Liver (tissue), 9 donors: ENCODE results near the gene LDOC1. TPM values are rescaled to one million over a fixed set of nuclear protein-coding genes. Genes with fewer than 3 reads are reported as not detected.

ENCODE experiments used
- DNase-seq: peaks from one replicate; pipeline ENCODE4 v3.0.0-alpha.2; 2017; ENCODE audit warnings: low spot score
- H3K27ac ChIP-seq, 2 donors: one replicate each; pipeline ENCODE4 v1.7.0; 2013; ENCODE audit warnings: inconsistent platforms in 2 of 2, low read length in 2 of 2, control low read depth in 1 of 2, low read depth in 1 of 2, mild to moderate bottlenecking in 1 of 2
- H3K27me3 ChIP-seq, 4 donors: one replicate each; pipeline versions ENCODE4 v1.6.1 to v1.7.0; 2013; ENCODE audit warnings: low read length in 3 of 4, inconsistent platforms in 1 of 4, mild to moderate bottlenecking in 1 of 4, moderate library complexity in 1 of 4; ENCODE audit not compliant: control insufficient read depth in 4 of 4, insufficient read depth in 4 of 4
- H3K36me3 ChIP-seq, 4 donors: one replicate each; pipeline versions ENCODE4 v1.6.1 to v1.7.0; 2013; ENCODE audit warnings: low read length in 3 of 4, mild to moderate bottlenecking in 3 of 4, low read depth in 1 of 4, moderate library complexity in 1 of 4; ENCODE audit not compliant: control insufficient read depth in 4 of 4, insufficient read depth in 3 of 4
- H3K4me1 ChIP-seq, 4 donors: one replicate each; pipeline versions ENCODE4 v1.6.1 to v1.7.0; 2013; ENCODE audit warnings: low read length in 3 of 4, mild to moderate bottlenecking in 3 of 4, moderate library complexity in 1 of 4; ENCODE audit not compliant: control insufficient read depth in 4 of 4, insufficient read depth in 4 of 4
- H3K4me3 ChIP-seq, 3 donors: one replicate each; pipeline versions ENCODE4 v1.6.1 to v1.7.0; 2013; ENCODE audit warnings: low read length in 3 of 3, control low read depth in 1 of 3, low read depth in 1 of 3, mild to moderate bottlenecking in 1 of 3
- H3K9ac ChIP-seq, 2 donors: one replicate each; pipeline ENCODE4 v1.7.0; 2013; ENCODE audit warnings: low read length in 2 of 2, mild to moderate bottlenecking in 2 of 2, moderate library complexity in 2 of 2, control low read depth in 1 of 2, low read depth in 1 of 2
- H3K9me3 ChIP-seq, 4 donors: one replicate each; pipeline versions ENCODE4 v1.6.1 to v1.7.0; 2013; ENCODE audit warnings: low read length in 3 of 4; ENCODE audit not compliant: control insufficient read depth in 4 of 4
- ATF3 ChIP-seq: IDR thresholded peaks from 2 replicates; pipeline ENCODE4 v1.6.1; 2016; ENCODE audit warnings: antibody characterized with exemption
- EGR1 ChIP-seq, 2 donors: IDR thresholded peaks; 2 replicates each; pipeline ENCODE4 v1.6.1; 2016 to 2018; ENCODE audit warnings: antibody characterized with exemption in 2 of 2, low read depth in 2 of 2
- FOXA1 ChIP-seq: IDR thresholded peaks from 2 replicates; pipeline ENCODE4 v1.6.1; 2016; ENCODE audit warnings: antibody characterized with exemption
- FOXA2 ChIP-seq: IDR thresholded peaks from 2 replicates; pipeline ENCODE4 v1.6.1; 2016; ENCODE audit warnings: antibody characterized with exemption
- GABPA ChIP-seq, 2 donors: IDR thresholded peaks in 1 of 2; conservative IDR thresholded peaks in 1 of 2; 2 replicates each; pipeline ENCODE4 v1.6.1; 2016; ENCODE audit warnings: antibody characterized with exemption in 2 of 2, mild to moderate bottlenecking in 1 of 2, moderate library complexity in 1 of 2
- HNF4A ChIP-seq, 2 donors: conservative IDR thresholded peaks; 2 replicates each; pipeline ENCODE4 v1.6.1; 2016; ENCODE audit warnings: antibody characterized with exemption in 2 of 2, mild to moderate bottlenecking in 2 of 2
- JUND ChIP-seq, 2 donors: IDR thresholded peaks; 2 replicates each; pipeline ENCODE4 v1.6.1; 2016; ENCODE audit warnings: antibody characterized with exemption in 2 of 2
- MAX ChIP-seq: IDR thresholded peaks from 2 replicates; pipeline ENCODE4 v1.6.1; 2016; ENCODE audit warnings: antibody characterized with exemption
- RAD21 ChIP-seq, 2 donors: IDR thresholded peaks; 2 replicates each; pipeline ENCODE4 v1.6.1; 2016; ENCODE audit warnings: antibody characterized with exemption in 2 of 2, mild to moderate bottlenecking in 2 of 2
- RXRA ChIP-seq, 2 donors: IDR thresholded peaks; 2 replicates each; pipeline ENCODE4 v1.6.1; 2017 to 2018; ENCODE audit warnings: antibody characterized with exemption in 2 of 2, mild to moderate bottlenecking in 1 of 2
- SP1 ChIP-seq: IDR thresholded peaks from 2 replicates; pipeline ENCODE4 v1.6.1; 2018; ENCODE audit warnings: antibody characterized with exemption, mild to moderate bottlenecking
- TAF1 ChIP-seq: conservative IDR thresholded peaks from 2 replicates; pipeline ENCODE4 v1.6.1; 2016; ENCODE audit warnings: antibody characterized with exemption, mild to moderate bottlenecking
- YY1 ChIP-seq: IDR thresholded peaks from 2 replicates; pipeline ENCODE4 v1.6.1; 2016; ENCODE audit warnings: antibody characterized with exemption, mild to moderate bottlenecking
- ZBTB33 ChIP-seq: IDR thresholded peaks from 2 replicates; pipeline ENCODE4 v1.6.1; 2016; ENCODE audit warnings: antibody characterized with exemption
- WGBS: extraction: QIAGEN DNeasy Blood & Tissue Kit; methylation state at CpG from one replicate; pipeline ENCODE4 v1.1.7; 2013; 5-methylcytosine and 5-hydroxymethylcytosine counted together
- polyA plus RNA-seq, 2 donors: library from polyadenylated mRNA; stranded (reverse) in 1 of 2; unstranded in 1 of 2; fragments of 200-250 nt in 1 of 2; fragments of >200 nt in 1 of 2; fragmentation: Nextera tagmentation in 1 of 2; extraction: Ambion mirVana in 1 of 2; gene quantifications; one replicate each; pipeline versions ENCODE4 v1.2.1 to v1.2.3, GENCODE V29; 2013 to 2015
- total RNA-seq, 2 donors: library from RNA; depleted of rRNA; stranded (reverse); fragments of >200 nt; gene quantifications; one replicate each; pipeline ENCODE4 v1.2.3, GENCODE V29; 2014
- TF ChIP-seq, protein P1 (sequence below): IDR thresholded peaks from 2 replicates; pipeline ENCODE4 v1.6.1; 2016; ENCODE audit warnings: antibody characterized with exemption, mild to moderate bottlenecking
- donor health status: healthy.
- donor health status: healthy.
- donor health status: healthy.
- donor health status: healthy.
- donor health status: healthy.

Gene LDOC1
- total and polyA plus RNA-seq, 4 donors: 0.59 to 12.9 (median 2.9) TPM

GRCh38 chrX:141175786-141176185 is 1.1 kb downstream of the LDOC1 start:
- TF ChIP-seq JUND (IDR thresholded peaks at IDR 0.05) (no peak), SP1 (no peak), MAX (no peak), RXRA (IDR thresholded peaks at IDR 0.05) (no peak), FOXA2 (no peak), YY1 (no peak), HNF4A (conservative IDR thresholded peaks at IDR 0.05) (no peak), ZBTB33 (no peak), RAD21 (IDR thresholded peaks at IDR 0.05) (no peak), GABPA (IDR thresholded peaks at IDR 0.05 in 1 of 2, conservative IDR thresholded peaks at IDR 0.05 in 1 of 2) (no peak), TAF1 (no peak), FOXA1 (no peak)
- no peak overlapping the region for H3K27ac ChIP-seq
- 88% methylated on average over 5 of the region's 5 CpGs for WGBS
- H3K4me1 ChIP-seq: peaks cover 0 to 2% (median 0%) of the 10 kb centered on the region in 4 donors
- H3K4me3 ChIP-seq: no peak overlapping the region
- H3K9ac ChIP-seq: no peak overlapping the region
- H3K36me3 ChIP-seq: no peaks in the 10 kb centered on the region
- no peak for DNase-seq
- H3K9me3 ChIP-seq: no peaks in the 10 kb centered on the region
- no peaks in the 10 kb centered on the region for H3K27me3 ChIP-seq

- Histone ChIP-seq H3K9ac (no peak overlapping the region), H3K36me3 (no peaks in the 10 kb centered on the region), H3K4me3 (no peak overlapping the region), H3K4me1 (no peaks in the 10 kb centered on the region), H3K27me3 (no peaks in the 10 kb centered on the region), H3K27ac (no peak overlapping the region), H3K9me3 (no peaks in the 10 kb centered on the region)
- DNase-seq: no peak
- no peak for TF ChIP-seq TAF1
- no peak for TF ChIP-seq FOXA2
- no peak for TF ChIP-seq EGR1 (IDR thresholded peaks at IDR 0.05; ENCODE audit: low read depth in 2 of 2)
- no peak for TF ChIP-seq MAX
- TF ChIP-seq ZBTB33: no peak
- TF ChIP-seq, protein P1, sequence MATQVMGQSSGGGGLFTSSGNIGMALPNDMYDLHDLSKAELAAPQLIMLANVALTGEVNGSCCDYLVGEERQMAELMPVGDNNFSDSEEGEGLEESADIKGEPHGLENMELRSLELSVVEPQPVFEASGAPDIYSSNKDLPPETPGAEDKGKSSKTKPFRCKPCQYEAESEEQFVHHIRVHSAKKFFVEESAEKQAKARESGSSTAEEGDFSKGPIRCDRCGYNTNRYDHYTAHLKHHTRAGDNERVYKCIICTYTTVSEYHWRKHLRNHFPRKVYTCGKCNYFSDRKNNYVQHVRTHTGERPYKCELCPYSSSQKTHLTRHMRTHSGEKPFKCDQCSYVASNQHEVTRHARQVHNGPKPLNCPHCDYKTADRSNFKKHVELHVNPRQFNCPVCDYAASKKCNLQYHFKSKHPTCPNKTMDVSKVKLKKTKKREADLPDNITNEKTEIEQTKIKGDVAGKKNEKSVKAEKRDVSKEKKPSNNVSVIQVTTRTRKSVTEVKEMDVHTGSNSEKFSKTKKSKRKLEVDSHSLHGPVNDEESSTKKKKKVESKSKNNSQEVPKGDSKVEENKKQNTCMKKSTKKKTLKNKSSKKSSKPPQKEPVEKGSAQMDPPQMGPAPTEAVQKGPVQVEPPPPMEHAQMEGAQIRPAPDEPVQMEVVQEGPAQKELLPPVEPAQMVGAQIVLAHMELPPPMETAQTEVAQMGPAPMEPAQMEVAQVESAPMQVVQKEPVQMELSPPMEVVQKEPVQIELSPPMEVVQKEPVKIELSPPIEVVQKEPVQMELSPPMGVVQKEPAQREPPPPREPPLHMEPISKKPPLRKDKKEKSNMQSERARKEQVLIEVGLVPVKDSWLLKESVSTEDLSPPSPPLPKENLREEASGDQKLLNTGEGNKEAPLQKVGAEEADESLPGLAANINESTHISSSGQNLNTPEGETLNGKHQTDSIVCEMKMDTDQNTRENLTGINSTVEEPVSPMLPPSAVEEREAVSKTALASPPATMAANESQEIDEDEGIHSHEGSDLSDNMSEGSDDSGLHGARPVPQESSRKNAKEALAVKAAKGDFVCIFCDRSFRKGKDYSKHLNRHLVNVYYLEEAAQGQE: no peak
- no peak for TF ChIP-seq HNF4A (conservative IDR thresholded peaks at IDR 0.05)
- no peak for TF ChIP-seq GABPA (IDR thresholded peaks at IDR 0.05 in 1 of 2, conservative IDR thresholded peaks at IDR 0.05 in 1 of 2)
- TF ChIP-seq RXRA (IDR thresholded peaks at IDR 0.05): no peak
- no peak for TF ChIP-seq SP1
- no peak for TF ChIP-seq ATF3
- 87% methylated on average over 1 of the region's 1 CpG for WGBS
Measured at GRCh38 chrX:141164406-141164805, 12.5 kb downstream of the LDOC1 start.
